ENCODE measurements around the gene SLC9A9. TPM values are rescaled to one million over a fixed set of nuclear protein-coding genes. Genes with fewer than 3 reads are reported as not detected.

SLC9A9 gene
- total and polyA plus RNA-seq, 2 donors from 2014 or later, result 3.7 to 16.5 TPM

GRCh38 chr3:143241481-143241951 lies 606.8 kb downstream of the SLC9A9 start:
- no peak overlapping the region for H3K9ac ChIP-seq (ENCODE audit: low read length in 3 of 3)
- H3K27ac ChIP-seq (ENCODE audit: low read depth in 2 of 2, low read length in 2 of 2), result no peak overlapping the region
- DNase-seq (peak in 1 of 5 donors; percentile 53), FAIRE-seq (no peak)
- no peaks in the 10 kb centered on the region for H3K36me3 ChIP-seq (ENCODE audit: control insufficient read depth in 2 of 3, insufficient read depth in 3 of 3, low read length in 3 of 3)
- H3K27me3 ChIP-seq (ENCODE audit: control insufficient read depth, insufficient read depth, low read length), result no peaks in the 10 kb centered on the region
- H3K4me1 ChIP-seq (ENCODE audit: control insufficient read depth in 2 of 3, insufficient read depth in 2 of 3, low read depth in 1 of 3, low read length in 3 of 3), result peaks cover 0 to 4% (median 0%) of the 10 kb centered on the region in 3 donors
- H3K4me3 ChIP-seq (ENCODE audit: low read length in 3 of 3), result no peak overlapping the region
- no peaks in the 10 kb centered on the region for H3K9me3 ChIP-seq (ENCODE audit: control insufficient read depth in 2 of 3, insufficient read depth in 1 of 3, low read length in 3 of 3)
- intact Hi-C loops (cut with DNase I), result no loop called here
- TF ChIP-seq CTCF (IDR thresholded peaks at IDR 0.05; ENCODE audit: borderline replicate concordance, extremely low read depth, insufficient read depth), result no peak

DNA sequence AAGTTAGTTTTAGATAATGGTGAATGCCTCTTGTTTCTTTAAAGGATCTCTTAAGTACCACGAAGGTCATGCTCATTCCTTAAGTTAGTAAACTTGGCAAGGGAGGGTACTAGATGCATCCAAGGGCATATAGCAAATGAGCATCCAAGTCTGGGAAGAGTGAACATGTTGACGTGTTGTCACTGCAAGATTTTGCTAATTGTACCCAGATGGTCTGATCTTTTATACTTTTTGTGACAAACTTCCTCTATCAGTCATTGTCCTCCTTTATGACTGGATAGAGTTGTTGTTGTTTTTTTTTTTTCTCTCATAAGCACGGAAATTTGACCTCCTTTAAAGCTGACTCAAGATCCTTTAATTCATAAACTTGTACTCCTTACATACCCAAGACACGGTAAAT lies 607.4 kb downstream of the SLC9A9 start:
- H3K27ac ChIP-seq (ENCODE audit: low read depth in 2 of 2, low read length in 2 of 2), result no peak overlapping the region
- no peak for TF ChIP-seq CTCF (IDR thresholded peaks at IDR 0.05; ENCODE audit: borderline replicate concordance, extremely low read depth, insufficient read depth)
- H3K9ac ChIP-seq (ENCODE audit: low read length in 3 of 3), result no peak overlapping the region
- intact Hi-C loops (cut with DNase I), result no loop called here
- H3K36me3 ChIP-seq (ENCODE audit: control insufficient read depth in 2 of 3, insufficient read depth in 3 of 3, low read length in 3 of 3), result no peaks in the 10 kb centered on the region
- no peak for FAIRE-seq
- H3K27me3 ChIP-seq (ENCODE audit: control insufficient read depth, insufficient read depth, low read length), result no peaks in the 10 kb centered on the region
- peaks cover 0 to 8% (median 0%) of the 10 kb centered on the region in 3 donors for H3K4me1 ChIP-seq (ENCODE audit: control insufficient read depth in 2 of 3, insufficient read depth in 2 of 3, low read depth in 1 of 3, low read length in 3 of 3)
- no peak for DNase-seq
- H3K9me3 ChIP-seq (ENCODE audit: control insufficient read depth in 2 of 3, insufficient read depth in 1 of 3, low read length in 3 of 3), result no peaks in the 10 kb centered on the region
- no peak overlapping the region for H3K4me3 ChIP-seq (ENCODE audit: low read length in 3 of 3)

DNA sequence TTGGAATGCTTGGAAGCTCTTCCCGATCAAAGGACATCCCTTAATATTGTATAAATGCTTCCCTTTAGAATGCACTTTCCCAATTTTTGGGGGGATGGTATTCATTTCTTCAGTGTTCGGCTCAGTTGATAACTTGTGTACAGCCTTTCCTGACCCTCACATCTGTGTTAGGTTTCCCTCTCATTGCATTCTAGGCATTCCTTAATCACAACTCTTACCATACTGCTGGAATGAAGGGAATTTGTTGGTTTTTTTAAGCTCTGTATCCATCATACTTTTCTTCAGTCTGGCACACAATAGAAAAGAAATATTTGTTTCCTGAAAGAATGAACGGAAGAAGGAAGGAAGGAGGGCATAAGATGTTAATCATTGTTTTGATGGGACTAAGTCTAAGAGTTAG lies 609.2 kb downstream of the SLC9A9 start:
- no peak overlapping the region for H3K4me3 ChIP-seq (ENCODE audit: low read length in 3 of 3)
- TF ChIP-seq CTCF (IDR thresholded peaks at IDR 0.05; ENCODE audit: borderline replicate concordance, extremely low read depth, insufficient read depth), result no peak
- no peaks in the 10 kb centered on the region for H3K9me3 ChIP-seq (ENCODE audit: control insufficient read depth in 2 of 3, insufficient read depth in 1 of 3, low read length in 3 of 3)
- DNase-seq (peak in 1 of 5 donors; percentile 33), FAIRE-seq (no peak)
- H3K36me3 ChIP-seq (ENCODE audit: control insufficient read depth in 2 of 3, insufficient read depth in 3 of 3, low read length in 3 of 3), result no peaks in the 10 kb centered on the region
- H3K9ac ChIP-seq (ENCODE audit: low read length in 3 of 3), result no peak overlapping the region
- H3K27ac ChIP-seq (ENCODE audit: low read depth in 2 of 2, low read length in 2 of 2), result no peak overlapping the region
- H3K27me3 ChIP-seq (ENCODE audit: control insufficient read depth, insufficient read depth, low read length), result no peaks in the 10 kb centered on the region
- intact Hi-C loops (cut with DNase I), result no loop called here
- peaks cover 0 to 8% (median 0%) of the 10 kb centered on the region in 3 donors for H3K4me1 ChIP-seq (ENCODE audit: control insufficient read depth in 2 of 3, insufficient read depth in 2 of 3, low read depth in 1 of 3, low read length in 3 of 3)

DNA sequence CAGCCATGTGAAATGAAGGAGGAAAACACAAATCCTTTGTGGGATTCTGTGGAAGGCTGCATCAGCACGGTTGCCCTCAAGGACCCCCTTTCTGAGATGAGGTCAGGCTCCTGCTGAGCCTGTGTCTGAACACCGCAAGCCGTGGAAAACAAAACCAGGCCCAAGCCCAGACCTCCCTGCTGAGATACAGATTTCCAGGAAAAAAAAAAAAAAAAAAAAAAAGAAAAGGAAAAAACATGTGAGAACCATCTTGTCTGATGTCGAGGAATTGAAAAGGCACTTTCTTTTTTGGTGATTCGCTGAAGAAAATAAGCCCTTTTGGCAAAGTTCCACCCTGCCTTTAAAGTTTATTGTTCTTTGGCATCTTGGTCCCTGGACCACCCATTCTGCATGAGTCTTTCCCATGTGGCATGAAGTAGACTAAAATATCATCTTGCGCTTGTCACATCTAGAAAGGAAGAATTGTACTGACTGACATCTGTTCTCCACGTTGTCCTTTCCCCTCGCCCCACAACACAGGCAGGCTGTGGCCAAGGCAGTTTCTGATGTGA lies 611.1 kb downstream of the SLC9A9 start:
- no peaks in the 10 kb centered on the region for H3K36me3 ChIP-seq (ENCODE audit: control insufficient read depth in 2 of 3, insufficient read depth in 3 of 3, low read length in 3 of 3)
- no peaks in the 10 kb centered on the region for H3K9me3 ChIP-seq (ENCODE audit: control insufficient read depth in 2 of 3, insufficient read depth in 1 of 3, low read length in 3 of 3)
- no peak overlapping the region for H3K9ac ChIP-seq (ENCODE audit: low read length in 3 of 3)
- intact Hi-C loops (cut with DNase I), result no loop called here
- peak in 4 of 5 donors; percentile 13 to 73 (median 38) for DNase-seq
- no peak for TF ChIP-seq CTCF (IDR thresholded peaks at IDR 0.05; ENCODE audit: borderline replicate concordance, extremely low read depth, insufficient read depth)
- no peak for FAIRE-seq
- H3K4me1 ChIP-seq (ENCODE audit: control insufficient read depth in 2 of 3, insufficient read depth in 2 of 3, low read depth in 1 of 3, low read length in 3 of 3), result peaks cover 0 to 8% (median 0%) of the 10 kb centered on the region in 3 donors
- no peak overlapping the region for H3K4me3 ChIP-seq (ENCODE audit: low read length in 3 of 3)
- no peak overlapping the region for H3K27ac ChIP-seq (ENCODE audit: low read depth in 2 of 2, low read length in 2 of 2)
- no peaks in the 10 kb centered on the region for H3K27me3 ChIP-seq (ENCODE audit: control insufficient read depth, insufficient read depth, low read length)
